DOHH2 (cell line): ENCODE data around the gene KRTAP9-2.
"Not testable (repeated sequence)": the region's sequence is repeated elsewhere in the genome, so short reads cannot be mapped to it uniquely, and the experiment has no call there.

ENCODE experiments used
- H3F3A ChIP-seq: fragments of 200-600 bp; sonication (generic), shearing (Covaris generic); 2 replicates; pipeline ENCODE4 v1.6.0; 2016; ENCODE audit warnings: antibody characterized with exemption, mild to moderate bottlenecking; ENCODE audit not compliant: control insufficient read depth, insufficient read depth
- H3K27ac ChIP-seq: fragments of 200-600 bp; sonication (generic); 2 replicates; pipeline ENCODE4 v1.5.1; 2014; ENCODE audit warnings: low read depth, mild to moderate bottlenecking, low read length, moderate library complexity
- H3K27me3 ChIP-seq: fragments of 200-600 bp; sonication (generic); 2 replicates; pipeline ENCODE4 v1.6.1; 2014; ENCODE audit warnings: mild to moderate bottlenecking, low read length, mixed read lengths; ENCODE audit not compliant: control insufficient read depth
- H3K36me3 ChIP-seq: fragments of 200-600 bp; sonication (generic); 2 replicates; pipeline ENCODE4 v1.6.1; 2014; ENCODE audit warnings: mild to moderate bottlenecking, low read length, moderate library complexity, mixed read lengths; ENCODE audit not compliant: control insufficient read depth
- H3K4me1 ChIP-seq: fragments of 200-600 bp; sonication (generic); 2 replicates; pipeline ENCODE4 v1.6.1; 2014; ENCODE audit warnings: mild to moderate bottlenecking, low read length, mixed read lengths; ENCODE audit not compliant: control insufficient read depth
- H3K4me2 ChIP-seq: fragments of 200-600 bp; sonication (generic); 2 replicates; pipeline ENCODE4 v1.6.0; 2014; ENCODE audit warnings: mild to moderate bottlenecking, low read length, moderate library complexity
- H3K4me3 ChIP-seq: fragments of 200-600 bp; sonication (generic); 2 replicates; pipeline ENCODE4 v1.5.1; 2014; ENCODE audit warnings: mild to moderate bottlenecking, low read length, mixed read lengths
- H3K79me2 ChIP-seq: fragments of 200-600 bp; sonication (generic); 2 replicates; pipeline ENCODE4 v1.6.1; 2014; ENCODE audit warnings: mild to moderate bottlenecking, low read length, mixed read lengths; ENCODE audit not compliant: control insufficient read depth
- H3K9me2 ChIP-seq: fragments of 200-600 bp; sonication (generic); replicated peaks from 2 replicates; pipeline ENCODE4 v1.6.1; 2014; ENCODE audit warnings: mild to moderate bottlenecking, low read length, mixed read lengths; ENCODE audit not compliant: control insufficient read depth
- H3K9me3 ChIP-seq: fragments of 200-600 bp; sonication (generic); 2 replicates; pipeline ENCODE4 v1.6.1; 2014; ENCODE audit warnings: antibody characterized with exemption, low read length, mixed read lengths; ENCODE audit not compliant: control insufficient read depth, insufficient read depth
- H4K20me1 ChIP-seq: fragments of 200-600 bp; sonication (generic); 2 replicates; pipeline ENCODE4 v1.6.0; 2014; ENCODE audit warnings: low read depth, mild to moderate bottlenecking, antibody characterized with exemption, low read length, moderate library complexity; ENCODE audit not compliant: control insufficient read depth, insufficient read depth
- EZH2phosphoT487 ChIP-seq: fragments of 200-600 bp; sonication (generic); IDR thresholded peaks from 2 replicates; pipeline ENCODE4 v1.6.1; 2017; ENCODE audit warnings: borderline replicate concordance, mild to moderate bottlenecking, antibody characterized with exemption, low read length, moderate library complexity, mixed read lengths
- TF ChIP-seq, protein P1 (sequence below): fragments of 200-600 bp; sonication (generic); IDR thresholded peaks from one replicate; pipeline ENCODE4 v1.5.1; 2014; ENCODE audit warnings: antibody characterized with exemption, mild to moderate bottlenecking, low read depth, low read length; ENCODE audit not compliant: poor library complexity, severe bottlenecking

KRTAP9-2 gene, protein sequence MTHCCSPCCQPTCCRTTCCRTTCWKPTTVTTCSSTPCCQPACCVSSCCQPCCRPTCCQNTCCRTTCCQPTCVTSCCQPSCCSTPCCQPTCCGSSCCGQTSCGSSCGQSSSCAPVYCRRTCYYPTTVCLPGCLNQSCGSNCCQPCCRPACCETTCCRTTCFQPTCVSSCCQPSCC

DNA sequence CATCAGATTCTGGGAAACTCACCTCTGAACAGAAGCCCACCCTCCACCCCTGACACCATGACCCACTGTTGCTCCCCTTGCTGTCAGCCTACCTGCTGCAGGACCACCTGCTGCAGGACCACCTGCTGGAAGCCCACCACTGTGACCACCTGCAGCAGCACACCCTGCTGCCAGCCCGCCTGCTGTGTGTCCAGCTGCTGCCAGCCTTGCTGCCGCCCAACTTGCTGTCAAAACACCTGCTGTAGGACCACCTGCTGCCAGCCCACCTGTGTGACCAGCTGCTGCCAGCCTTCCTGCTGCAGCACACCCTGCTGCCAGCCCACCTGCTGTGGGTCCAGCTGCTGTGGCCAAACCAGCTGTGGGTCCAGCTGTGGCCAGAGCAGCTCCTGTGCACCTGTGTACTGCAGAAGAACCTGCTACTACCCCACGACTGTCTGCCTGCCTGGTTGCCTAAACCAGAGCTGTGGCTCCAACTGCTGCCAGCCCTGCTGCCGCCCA lies at the start of gene KRTAP9-2:
Gene KRTAP9-2 (plus strand): TSS at position 51 of the 498 bp plus-strand sequence. CDS start 7 bp downstream, at position 58.
- not testable (repeated sequence) for H3K4me1 ChIP-seq, H3K4me2 ChIP-seq, H3K9me3 ChIP-seq, H4K20me1 ChIP-seq, H3K4me3 ChIP-seq, H3K27ac ChIP-seq, H3K79me2 ChIP-seq, H3F3A ChIP-seq, H3K27me3 ChIP-seq, H3K9me2 ChIP-seq, H3K36me3 ChIP-seq

DNA sequence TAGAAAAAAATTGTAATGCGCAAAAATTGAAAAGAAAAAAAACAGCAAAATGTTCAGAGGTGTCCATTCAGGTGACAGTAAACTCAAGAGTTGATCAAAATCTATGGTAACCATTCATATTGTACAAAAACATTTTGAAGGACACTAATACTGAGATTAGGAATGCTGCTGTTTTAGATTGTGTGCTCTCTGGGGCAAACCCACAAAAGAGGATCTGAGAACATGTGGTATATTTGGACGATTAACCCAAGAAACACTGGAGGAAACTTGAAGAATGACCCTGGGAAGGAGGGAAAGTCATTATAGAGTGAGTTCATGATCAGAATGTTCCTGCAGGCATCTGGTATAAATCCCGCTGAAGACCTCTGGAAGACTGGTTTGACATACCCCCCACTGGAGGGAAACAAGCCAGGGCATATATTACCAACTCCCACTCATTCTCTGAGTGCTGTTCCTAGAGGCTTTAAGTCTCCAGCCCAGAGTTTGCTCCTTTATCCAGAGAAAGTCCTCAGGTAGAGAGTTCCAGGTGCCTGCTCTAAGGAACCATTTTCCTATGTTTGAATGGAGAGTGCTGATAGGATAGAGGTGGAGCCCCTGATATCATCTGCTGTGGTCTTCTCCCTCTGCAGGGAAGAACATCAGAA lies 49.6 kb upstream of the KRTAP9-2 start:
- H3K4me2 ChIP-seq, result no peak overlapping the region
- H3K79me2 ChIP-seq, result no peaks in the 10 kb centered on the region
- H3K27ac ChIP-seq, result no peak overlapping the region
- H4K20me1 ChIP-seq, result no peaks in the 10 kb centered on the region
- H3K4me3 ChIP-seq, result no peak overlapping the region
- H3K36me3 ChIP-seq, result no peaks in the 10 kb centered on the region
- peaks cover 8% of the 10 kb centered on the region for H3K4me1 ChIP-seq
- H3K9me2 ChIP-seq, result no peaks in the 10 kb centered on the region
- H3K9me3 ChIP-seq, result no peaks in the 10 kb centered on the region
- TF ChIP-seq EZH2phosphoT487, result no peak
- TF ChIP-seq, protein P1, sequence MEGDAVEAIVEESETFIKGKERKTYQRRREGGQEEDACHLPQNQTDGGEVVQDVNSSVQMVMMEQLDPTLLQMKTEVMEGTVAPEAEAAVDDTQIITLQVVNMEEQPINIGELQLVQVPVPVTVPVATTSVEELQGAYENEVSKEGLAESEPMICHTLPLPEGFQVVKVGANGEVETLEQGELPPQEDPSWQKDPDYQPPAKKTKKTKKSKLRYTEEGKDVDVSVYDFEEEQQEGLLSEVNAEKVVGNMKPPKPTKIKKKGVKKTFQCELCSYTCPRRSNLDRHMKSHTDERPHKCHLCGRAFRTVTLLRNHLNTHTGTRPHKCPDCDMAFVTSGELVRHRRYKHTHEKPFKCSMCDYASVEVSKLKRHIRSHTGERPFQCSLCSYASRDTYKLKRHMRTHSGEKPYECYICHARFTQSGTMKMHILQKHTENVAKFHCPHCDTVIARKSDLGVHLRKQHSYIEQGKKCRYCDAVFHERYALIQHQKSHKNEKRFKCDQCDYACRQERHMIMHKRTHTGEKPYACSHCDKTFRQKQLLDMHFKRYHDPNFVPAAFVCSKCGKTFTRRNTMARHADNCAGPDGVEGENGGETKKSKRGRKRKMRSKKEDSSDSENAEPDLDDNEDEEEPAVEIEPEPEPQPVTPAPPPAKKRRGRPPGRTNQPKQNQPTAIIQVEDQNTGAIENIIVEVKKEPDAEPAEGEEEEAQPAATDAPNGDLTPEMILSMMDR, result no peak
- no peaks in the 10 kb centered on the region for H3F3A ChIP-seq
- peaks cover 14% of the 10 kb centered on the region for H3K27me3 ChIP-seq

DNA sequence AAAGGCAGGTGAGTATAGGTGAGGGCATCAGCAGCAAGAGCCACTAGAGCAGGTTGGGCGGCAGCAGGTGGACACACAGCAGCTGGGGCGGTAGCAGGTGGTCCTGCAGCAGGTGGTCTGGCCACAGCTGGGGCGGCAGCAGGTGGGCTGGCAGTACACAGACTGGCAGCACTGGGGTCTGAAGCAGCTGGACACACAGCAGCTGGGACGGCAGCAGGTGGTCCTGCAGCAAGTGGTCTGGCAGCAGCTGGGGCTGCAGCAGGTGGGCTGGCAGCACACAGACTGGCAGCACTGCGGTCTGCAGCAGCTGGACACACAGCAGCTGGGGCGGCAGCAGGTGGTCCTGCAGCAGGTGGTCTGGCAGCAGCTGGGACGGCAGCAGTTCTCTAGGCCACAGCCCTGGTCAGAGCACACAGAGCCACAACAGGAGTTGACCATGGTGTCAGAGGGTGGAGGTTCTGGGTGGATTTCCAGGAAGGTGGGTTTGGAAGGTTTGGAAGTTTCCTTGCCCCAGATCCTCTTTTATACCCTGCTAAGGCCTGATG lies 48.6 kb upstream of the KRTAP9-2 start, which contains the start of gene KRTAP4-2:
Gene KRTAP4-2 (minus strand): TSS at position 495 of the 545 bp plus-strand sequence. CDS start 57 bp downstream, at position 438.
- H3K4me2 ChIP-seq, result no peak within 1 kb of the TSS
- H3K9me3 ChIP-seq, result no peaks in the 10 kb centered on the region
- no peaks in the 10 kb centered on the region for H3K36me3 ChIP-seq
- no peaks in the 10 kb centered on the region for H4K20me1 ChIP-seq
- no peak within 1 kb of the TSS for H3K27ac ChIP-seq
- H3K9me2 ChIP-seq, result no peaks in the 10 kb centered on the region
- no peaks in the 10 kb centered on the region for H3K79me2 ChIP-seq
- H3K4me1 ChIP-seq, result peaks cover 8% of the 10 kb centered on the region
- H3F3A ChIP-seq, result no peaks in the 10 kb centered on the region
- peaks cover 14% of the 10 kb centered on the region for H3K27me3 ChIP-seq
- no peak within 1 kb of the TSS for H3K4me3 ChIP-seq
- TF ChIP-seq, protein P1, result no peak
- no peak for TF ChIP-seq EZH2phosphoT487

DNA sequence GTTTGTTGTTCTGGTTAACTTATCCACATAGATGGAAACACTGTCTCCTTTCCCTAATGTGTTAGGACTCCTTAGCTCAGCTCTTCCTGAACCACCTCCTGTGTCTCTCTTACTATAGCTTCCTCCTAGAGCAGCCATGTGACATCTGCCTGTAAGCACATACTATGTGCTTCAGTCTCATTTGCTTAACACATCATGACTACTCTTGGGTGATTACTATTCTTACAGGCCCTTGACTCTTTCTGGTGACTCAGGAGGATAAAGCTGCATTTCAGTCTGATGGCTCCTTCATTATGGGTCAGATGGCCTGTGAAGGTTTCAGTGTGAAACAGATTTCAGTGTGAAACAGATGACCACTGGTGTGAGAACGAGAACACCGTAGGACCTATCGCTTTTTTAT lies 48.1 kb upstream of the KRTAP9-2 start:
- Histone ChIP-seq H3F3A (no peaks in the 10 kb centered on the region), H3K4me2 (no peak overlapping the region), H3K9me2 (no peaks in the 10 kb centered on the region), H3K27ac (no peak overlapping the region), H4K20me1 (no peaks in the 10 kb centered on the region), H3K36me3 (no peaks in the 10 kb centered on the region), H3K4me1 (peaks cover 8% of the 10 kb centered on the region), H3K4me3 (no peak overlapping the region), H3K9me3 (no peaks in the 10 kb centered on the region), H3K79me2 (no peaks in the 10 kb centered on the region), H3K27me3 (peaks cover 14% of the 10 kb centered on the region)
- TF ChIP-seq, protein P1, result no peak
- no peak for TF ChIP-seq EZH2phosphoT487
